SK-N-SH (cell line): ENCODE results near the gene SLC8A2. TPM values are rescaled to one million over a fixed set of nuclear protein-coding genes. Genes with fewer than 3 reads are reported as not detected.

Experiments used
- CTCF ChIA-PET: fragments of 300-600, 350-600 bp; formaldehyde crosslinking; extraction: SDS; loops from one replicate; lab custom pipeline; 2021; lab: Yijun Ruan, JAX
- POLR2A ChIA-PET: fragments of 350-600 bp; sonication (Branson Sonifier 250); formaldehyde crosslinking; extraction: SDS; loops from one replicate; lab custom pipeline; 2020; ENCODE audit warnings: antibody characterized with exemption, inconsistent platforms; lab: Yijun Ruan, JAX
- DNase-seq: peaks from one replicate; pipeline ENCODE4 v3.0.0; 2012
- H2AFZ ChIP-seq: fragments of 200-600 bp; sonication (generic); 2 replicates; pipeline ENCODE4 v1.8.1; 2016; ENCODE audit warnings: antibody characterized with exemption, mild to moderate bottlenecking, low read depth
- H3F3A ChIP-seq: fragments of 200-600 bp; sonication (generic); replicated peaks from 2 replicates; pipeline ENCODE3; 2016; ENCODE audit warnings: antibody characterized with exemption, mild to moderate bottlenecking; ENCODE audit not compliant: insufficient read depth
- H3K27ac ChIP-seq, 2 experiments: fragments of 200-500 bp in 1 of 2; fragments of 200-600 bp in 1 of 2; sonication (Bioruptor generic) in 1 of 2; sonication (generic), shearing (Covaris generic) in 1 of 2; 2 replicates each; pipeline versions ENCODE4 v1.5.1 to v1.6.1; 2014 to 2016; ENCODE audit warnings: low read depth in 2 of 2, inconsistent platforms in 1 of 2, low read length in 1 of 2, mild to moderate bottlenecking in 1 of 2, mixed read lengths in 1 of 2
- H3K27me3 ChIP-seq: fragments of 200-600 bp; sonication (generic), shearing (Covaris generic); 2 replicates; pipeline ENCODE4 v1.6.1; 2016; ENCODE audit warnings: mixed run types; ENCODE audit not compliant: insufficient read depth
- H3K36me3 ChIP-seq, 2 experiments: fragments of 200-500 bp in 1 of 2; fragments of 200-600 bp in 1 of 2; sonication (Bioruptor generic) in 1 of 2; sonication (generic) in 1 of 2; replicated peaks in 1 of 2; 2 replicates each; pipeline versions ENCODE3 to v1.5.1; 2014 to 2016; ENCODE audit warnings: low read length in 1 of 2, mild to moderate bottlenecking in 1 of 2; ENCODE audit not compliant: insufficient read depth in 2 of 2, control insufficient read depth in 1 of 2
- H3K4me1 ChIP-seq, 2 experiments: fragments of 200-500 bp in 1 of 2; fragments of 200-600 bp in 1 of 2; sonication (Bioruptor generic) in 1 of 2; sonication (generic), shearing (Covaris generic) in 1 of 2; 2 replicates each; pipeline versions ENCODE4 v1.5.1 to v1.6.1; 2014 to 2016; ENCODE audit warnings: low read depth in 1 of 2, low read length in 1 of 2, mixed run types in 1 of 2; ENCODE audit not compliant: insufficient read depth in 2 of 2, control insufficient read depth in 1 of 2
- H3K4me2 ChIP-seq: fragments of 200-600 bp; sonication (generic), shearing (Covaris generic); 2 replicates; pipeline ENCODE4 v1.6.1; 2017; ENCODE audit warnings: mixed run types
- H3K4me3 ChIP-seq, 2 experiments: fragments of 200-500 bp in 1 of 2; fragments of 200-600 bp in 1 of 2; sonication (Bioruptor generic) in 1 of 2; sonication (generic), shearing (Covaris generic) in 1 of 2; 2 replicates each; pipeline versions ENCODE4 v1.5.1 to v1.8.1; 2014 to 2016; ENCODE audit warnings: low read depth in 2 of 2, inconsistent platforms in 1 of 2, low read length in 1 of 2, mild to moderate bottlenecking in 1 of 2, mixed read lengths in 1 of 2, moderate library complexity in 1 of 2
- H3K79me2 ChIP-seq: fragments of 200-600 bp; sonication (generic); 2 replicates; pipeline ENCODE4 v1.8.1; 2017; ENCODE audit warnings: mild to moderate bottlenecking; ENCODE audit not compliant: insufficient read depth
- H3K9ac ChIP-seq: fragments of 200-600 bp; sonication (generic); 2 replicates; pipeline ENCODE4 v1.6.1; 2017; ENCODE audit warnings: mixed run types
- H3K9me2 ChIP-seq: fragments of 200-600 bp; sonication (generic); 2 replicates; pipeline ENCODE4 v1.6.1; 2017; ENCODE audit warnings: mixed run types
- H3K9me3 ChIP-seq: fragments of 200-600 bp; sonication (generic); 2 replicates; pipeline ENCODE4 v1.6.1; 2017; ENCODE audit warnings: mixed run types, mild to moderate bottlenecking, moderate library complexity
- H4K20me1 ChIP-seq: fragments of 200-600 bp; sonication (generic); 2 replicates; pipeline ENCODE4 v1.6.1; 2017; ENCODE audit warnings: mild to moderate bottlenecking, mixed run types; ENCODE audit not compliant: insufficient read depth
- CHD2 ChIP-seq: fragments of 150-350 bp; IDR thresholded peaks from 2 replicates; pipeline ENCODE4 v1.6.1; 2018; ENCODE audit warnings: low read length; ENCODE audit not compliant: partially characterized antibody
- ELF1 ChIP-seq: IDR thresholded peaks from 2 replicates; pipeline ENCODE4 v1.4.0; 2012
- FOSL2 ChIP-seq: IDR thresholded peaks from 2 replicates; pipeline ENCODE4 v1.4.0; 2012; ENCODE audit warnings: low read depth, mild to moderate bottlenecking, moderate library complexity, borderline replicate concordance
- GABPA ChIP-seq: IDR thresholded peaks from 2 replicates; pipeline ENCODE4 v1.4.0; 2012; ENCODE audit warnings: low read depth, mild to moderate bottlenecking
- NRF1 ChIP-seq: IDR thresholded peaks from 2 replicates; pipeline ENCODE4 v1.6.1; 2012; ENCODE audit warnings: low read depth, mild to moderate bottlenecking, low read length
- POLR2AphosphoS5 ChIP-seq: IDR thresholded peaks from 2 replicates; pipeline ENCODE4 v1.6.1; 2012; ENCODE audit warnings: low read depth, low read length
- RFX5 ChIP-seq: IDR thresholded peaks from 2 replicates; pipeline ENCODE4 v1.6.1; 2012; ENCODE audit warnings: mild to moderate bottlenecking, improper control_type of control experiment, low read length
- TAF1 ChIP-seq: IDR thresholded peaks from 2 replicates; pipeline ENCODE4 v1.6.1; 2012; ENCODE audit warnings: low read depth, mild to moderate bottlenecking, low read length, moderate library complexity, borderline replicate concordance
- YY1 ChIP-seq: IDR thresholded peaks from 2 replicates; pipeline ENCODE4 v1.4.0; 2012; ENCODE audit warnings: low read depth, mild to moderate bottlenecking
- WGBS: methylation state at CpG from one replicate; pipeline ENCODE4 v1.1.6; 2017; ENCODE audit warnings: low lambda C conversion rate; 5-methylcytosine and 5-hydroxymethylcytosine counted together
- polyA plus RNA-seq, 3 experiments: library from polyadenylated mRNA; depleted of rRNA; stranded (reverse); fragments of >200 nt; gene quantifications; 2 replicates each; pipeline ENCODE4 v1.2.3, GENCODE V29; 2012
- TF ChIP-seq, protein P1 (sequence below): fragments of 150-350 bp; IDR thresholded peaks from 2 replicates; pipeline ENCODE4 v1.6.1; 2016; ENCODE audit warnings: mild to moderate bottlenecking, low read depth, low read length
- TF ChIP-seq, protein P2 (sequence below): IDR thresholded peaks from 2 replicates; pipeline ENCODE4 v1.4.0; 2012; ENCODE audit warnings: low read depth
- TF ChIP-seq, protein P3 (sequence below): IDR thresholded peaks from 2 replicates; pipeline ENCODE4 v1.4.0; 2012; ENCODE audit warnings: low read depth, borderline replicate concordance
- TF ChIP-seq, protein P4 (sequence below): IDR thresholded peaks from 2 replicates; pipeline ENCODE4 v1.6.1; 2012; ENCODE audit warnings: mild to moderate bottlenecking, low read depth, low read length, moderate library complexity

Gene SLC8A2
- polyA plus RNA-seq, 1 of the 3 experiments (the other 2 are of a cell fraction), result 0.58 TPM

DNA sequence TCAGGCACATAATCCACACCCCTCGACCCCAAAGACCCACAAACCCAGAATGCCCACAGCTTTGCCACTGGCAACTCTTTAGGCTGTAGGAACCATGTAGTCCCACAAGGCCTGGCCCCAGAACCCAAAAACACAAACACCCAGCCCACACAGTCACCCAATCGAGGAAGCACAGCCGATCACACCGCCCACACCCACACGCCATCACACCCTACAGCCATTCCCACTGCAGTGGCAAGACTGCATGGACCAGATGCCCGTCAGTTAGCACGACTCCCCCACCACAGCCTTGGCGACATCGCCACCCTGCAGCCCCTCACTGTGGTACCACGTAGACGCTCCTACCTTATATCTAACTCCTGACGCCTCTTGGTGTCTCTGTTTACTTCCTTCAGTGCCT is 28.4 kb downstream of the SLC8A2 start:
- no peak overlapping the region for H3K27ac ChIP-seq
- POLR2A ChIA-PET, result no interaction called here
- H3K9me3 ChIP-seq, result no peaks in the 10 kb centered on the region
- H3K9ac ChIP-seq, result no peak overlapping the region
- no peak for TF ChIP-seq NRF1
- no peak for TF ChIP-seq POLR2AphosphoS5
- no peak for TF ChIP-seq ELF1
- no peak for TF ChIP-seq YY1
- TF ChIP-seq, protein P1, sequence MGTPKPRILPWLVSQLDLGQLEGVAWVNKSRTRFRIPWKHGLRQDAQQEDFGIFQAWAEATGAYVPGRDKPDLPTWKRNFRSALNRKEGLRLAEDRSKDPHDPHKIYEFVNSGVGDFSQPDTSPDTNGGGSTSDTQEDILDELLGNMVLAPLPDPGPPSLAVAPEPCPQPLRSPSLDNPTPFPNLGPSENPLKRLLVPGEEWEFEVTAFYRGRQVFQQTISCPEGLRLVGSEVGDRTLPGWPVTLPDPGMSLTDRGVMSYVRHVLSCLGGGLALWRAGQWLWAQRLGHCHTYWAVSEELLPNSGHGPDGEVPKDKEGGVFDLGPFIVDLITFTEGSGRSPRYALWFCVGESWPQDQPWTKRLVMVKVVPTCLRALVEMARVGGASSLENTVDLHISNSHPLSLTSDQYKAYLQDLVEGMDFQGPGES, result no peak
- TF ChIP-seq, protein P2, sequence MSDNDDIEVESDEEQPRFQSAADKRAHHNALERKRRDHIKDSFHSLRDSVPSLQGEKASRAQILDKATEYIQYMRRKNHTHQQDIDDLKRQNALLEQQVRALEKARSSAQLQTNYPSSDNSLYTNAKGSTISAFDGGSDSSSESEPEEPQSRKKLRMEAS, result no peak
- TF ChIP-seq, protein P3, sequence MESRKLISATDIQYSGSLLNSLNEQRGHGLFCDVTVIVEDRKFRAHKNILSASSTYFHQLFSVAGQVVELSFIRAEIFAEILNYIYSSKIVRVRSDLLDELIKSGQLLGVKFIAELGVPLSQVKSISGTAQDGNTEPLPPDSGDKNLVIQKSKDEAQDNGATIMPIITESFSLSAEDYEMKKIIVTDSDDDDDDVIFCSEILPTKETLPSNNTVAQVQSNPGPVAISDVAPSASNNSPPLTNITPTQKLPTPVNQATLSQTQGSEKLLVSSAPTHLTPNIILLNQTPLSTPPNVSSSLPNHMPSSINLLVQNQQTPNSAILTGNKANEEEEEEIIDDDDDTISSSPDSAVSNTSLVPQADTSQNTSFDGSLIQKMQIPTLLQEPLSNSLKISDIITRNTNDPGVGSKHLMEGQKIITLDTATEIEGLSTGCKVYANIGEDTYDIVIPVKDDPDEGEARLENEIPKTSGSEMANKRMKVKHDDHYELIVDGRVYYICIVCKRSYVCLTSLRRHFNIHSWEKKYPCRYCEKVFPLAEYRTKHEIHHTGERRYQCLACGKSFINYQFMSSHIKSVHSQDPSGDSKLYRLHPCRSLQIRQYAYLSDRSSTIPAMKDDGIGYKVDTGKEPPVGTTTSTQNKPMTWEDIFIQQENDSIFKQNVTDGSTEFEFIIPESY, result no peak
- TF ChIP-seq, all 33 proteins: peak for 0
- H4K20me1 ChIP-seq, result 0 out of 2 replicates have a peak, but pooled peaks cover 3% of the 10 kb centered on the region
- no peak overlapping the region for H3K4me2 ChIP-seq
- no peaks in the 10 kb centered on the region for H3K36me3 ChIP-seq
- no peaks in the 10 kb centered on the region; the same call in 1 of the 2 replicates for H3K27me3 ChIP-seq
- H3K79me2 ChIP-seq, result no peaks in the 10 kb centered on the region
- CTCF ChIA-PET, result interaction anchor here (1.1 to 8.4 kb wide), 3 partner anchors 8 to 255 kb away, joined by 4 to 80 read pairs (median 32); partner anchors contain the start of gene KPTN
- H3K4me1 ChIP-seq, result peaks cover 0 to 9% of the 10 kb centered on the region in 2 experiments; a peak in 2 of 4 replicates
- H3F3A ChIP-seq, result peaks cover 4% of the 10 kb centered on the region
- H2AFZ ChIP-seq, result no peak overlapping the region
- DNase-seq, result no peak
- H3K9me2 ChIP-seq, result no peaks in the 10 kb centered on the region
- WGBS, result 45% methylated on average over 11 of the region's 12 CpGs
- no peak overlapping the region for H3K4me3 ChIP-seq

DNA sequence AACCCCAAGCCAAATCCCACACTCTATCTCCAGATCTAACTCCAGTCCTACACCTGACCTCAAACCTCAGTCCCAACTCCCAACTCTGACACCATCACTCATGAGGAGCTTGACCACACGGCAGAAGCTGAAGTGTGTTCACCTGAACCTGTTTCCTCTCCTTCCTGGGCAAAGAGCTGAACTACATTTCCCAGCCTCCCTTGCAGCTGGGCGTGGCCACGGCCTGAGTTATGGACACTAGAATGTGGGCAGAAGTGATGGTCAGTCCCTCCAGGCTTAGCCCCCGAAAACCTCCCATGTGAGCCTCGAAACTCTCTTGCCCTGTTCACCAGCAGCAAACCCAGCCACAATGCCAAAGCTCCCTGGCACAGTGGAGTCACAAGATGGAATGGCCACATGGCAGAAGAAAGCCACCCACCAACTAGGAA is 32.9 kb downstream of the SLC8A2 start:
- no peaks in the 10 kb centered on the region for H4K20me1 ChIP-seq
- no peaks in the 10 kb centered on the region for H3K79me2 ChIP-seq
- no peak overlapping the region for H2AFZ ChIP-seq
- H3K27ac ChIP-seq, result no peak overlapping the region
- H3F3A ChIP-seq, result no peaks in the 10 kb centered on the region
- WGBS, result 8% methylated on average over 5 of the region's 5 CpGs
- no peak overlapping the region for H3K4me2 ChIP-seq
- POLR2A ChIA-PET, result interaction anchor here (0.6 to 0.9 kb wide), 3 partner anchors 9 to 45 kb away, joined by 3 to 5 read pairs (median 5); partner anchors contain the start of gene KPTN
- no peaks in the 10 kb centered on the region for H3K9me3 ChIP-seq
- no peaks in the 10 kb centered on the region; the same call in 1 of the 2 replicates for H3K27me3 ChIP-seq
- H3K9me2 ChIP-seq, result no peaks in the 10 kb centered on the region
- DNase-seq, result no peak
- no peak overlapping the region for H3K4me3 ChIP-seq
- TF ChIP-seq, protein P4, sequence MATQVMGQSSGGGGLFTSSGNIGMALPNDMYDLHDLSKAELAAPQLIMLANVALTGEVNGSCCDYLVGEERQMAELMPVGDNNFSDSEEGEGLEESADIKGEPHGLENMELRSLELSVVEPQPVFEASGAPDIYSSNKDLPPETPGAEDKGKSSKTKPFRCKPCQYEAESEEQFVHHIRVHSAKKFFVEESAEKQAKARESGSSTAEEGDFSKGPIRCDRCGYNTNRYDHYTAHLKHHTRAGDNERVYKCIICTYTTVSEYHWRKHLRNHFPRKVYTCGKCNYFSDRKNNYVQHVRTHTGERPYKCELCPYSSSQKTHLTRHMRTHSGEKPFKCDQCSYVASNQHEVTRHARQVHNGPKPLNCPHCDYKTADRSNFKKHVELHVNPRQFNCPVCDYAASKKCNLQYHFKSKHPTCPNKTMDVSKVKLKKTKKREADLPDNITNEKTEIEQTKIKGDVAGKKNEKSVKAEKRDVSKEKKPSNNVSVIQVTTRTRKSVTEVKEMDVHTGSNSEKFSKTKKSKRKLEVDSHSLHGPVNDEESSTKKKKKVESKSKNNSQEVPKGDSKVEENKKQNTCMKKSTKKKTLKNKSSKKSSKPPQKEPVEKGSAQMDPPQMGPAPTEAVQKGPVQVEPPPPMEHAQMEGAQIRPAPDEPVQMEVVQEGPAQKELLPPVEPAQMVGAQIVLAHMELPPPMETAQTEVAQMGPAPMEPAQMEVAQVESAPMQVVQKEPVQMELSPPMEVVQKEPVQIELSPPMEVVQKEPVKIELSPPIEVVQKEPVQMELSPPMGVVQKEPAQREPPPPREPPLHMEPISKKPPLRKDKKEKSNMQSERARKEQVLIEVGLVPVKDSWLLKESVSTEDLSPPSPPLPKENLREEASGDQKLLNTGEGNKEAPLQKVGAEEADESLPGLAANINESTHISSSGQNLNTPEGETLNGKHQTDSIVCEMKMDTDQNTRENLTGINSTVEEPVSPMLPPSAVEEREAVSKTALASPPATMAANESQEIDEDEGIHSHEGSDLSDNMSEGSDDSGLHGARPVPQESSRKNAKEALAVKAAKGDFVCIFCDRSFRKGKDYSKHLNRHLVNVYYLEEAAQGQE, result no peak
- no peak for TF ChIP-seq NRF1
- no peak for TF ChIP-seq CHD2
- TF ChIP-seq POLR2AphosphoS5, result no peak
- no peak for TF ChIP-seq GABPA
- TF ChIP-seq RFX5, result no peak
- TF ChIP-seq FOSL2, result no peak
- TF ChIP-seq TAF1, result no peak
- TF ChIP-seq, protein P2, result no peak
- H3K36me3 ChIP-seq, result no peaks in the 10 kb centered on the region
- CTCF ChIA-PET, result interaction anchor here (0.7 to 9.3 kb wide), 7 partner anchors 10 to 304 kb away, joined by 3 to 168 read pairs (median 14); partner anchors contain the start of gene NAPA
- H3K9ac ChIP-seq, result no peak overlapping the region
- no peaks in the 10 kb centered on the region; a peak in 1 of 4 replicates for H3K4me1 ChIP-seq
